LNCaP clone FGC (cell line): ENCODE results near the gene EXO1.

Source experiments
- DNase-seq: peaks from one replicate; pipeline ENCODE4 v3.0.0-alpha.2; 2011; ENCODE audit warnings: low read depth
- H3K4me3 ChIP-seq: 2 replicates; pipeline ENCODE4 v1.5.1; 2011; ENCODE audit warnings: mild to moderate bottlenecking, low read depth, low read length, control low read depth
- CTCF ChIP-seq: IDR thresholded peaks from 2 replicates; pipeline ENCODE4 v1.5.1; 2012; ENCODE audit warnings: mild to moderate bottlenecking; ENCODE audit not compliant: control insufficient read depth, insufficient read depth; ENCODE audit errors: extremely low read depth

EXO1 gene

DNA sequence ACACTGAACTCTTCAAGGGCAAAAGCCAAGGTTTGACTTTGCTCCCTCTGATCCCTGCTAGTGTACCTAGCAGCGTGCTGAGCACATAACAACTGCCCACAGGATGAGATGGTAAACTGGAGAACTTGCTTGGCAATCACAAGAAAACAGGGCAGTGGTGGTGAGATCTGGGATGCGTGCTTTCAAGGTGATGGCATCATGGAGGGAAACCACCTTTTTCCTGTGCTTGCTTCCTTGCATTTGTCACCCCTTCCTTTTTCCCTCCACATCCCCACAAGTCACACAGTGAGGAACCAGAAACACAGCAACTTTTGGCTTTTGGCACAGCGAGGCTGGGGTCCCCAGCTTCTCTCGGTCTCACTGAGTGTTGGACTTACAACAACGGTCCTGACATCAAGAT, 78.1 kb downstream of the EXO1 start:
- TF ChIP-seq CTCF: no peak
- DNase-seq: no peak
- H3K4me3 ChIP-seq: no peak overlapping the region

DNA sequence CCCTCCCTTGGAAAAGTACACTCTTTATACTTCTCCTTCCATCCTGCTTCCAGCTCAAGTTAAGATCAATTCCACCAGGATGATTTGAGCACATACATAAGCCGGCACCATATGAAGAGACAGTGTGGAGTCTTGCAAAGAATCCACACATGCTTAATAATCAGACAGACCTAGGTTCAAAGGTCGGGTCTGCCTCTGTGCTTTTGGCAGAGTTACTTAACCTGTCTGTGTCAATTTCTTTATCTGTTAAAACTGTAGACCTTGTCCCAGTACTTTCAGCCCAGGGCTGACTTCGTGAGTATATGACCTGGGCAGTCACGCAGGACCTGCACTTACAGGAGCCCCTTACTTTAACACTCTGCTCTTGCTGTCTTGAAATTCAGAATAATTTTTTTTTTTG, 79.3 kb downstream of the EXO1 start:
- DNase-seq: no peak
- H3K4me3 ChIP-seq: no peak overlapping the region
- TF ChIP-seq CTCF: no peak

DNA sequence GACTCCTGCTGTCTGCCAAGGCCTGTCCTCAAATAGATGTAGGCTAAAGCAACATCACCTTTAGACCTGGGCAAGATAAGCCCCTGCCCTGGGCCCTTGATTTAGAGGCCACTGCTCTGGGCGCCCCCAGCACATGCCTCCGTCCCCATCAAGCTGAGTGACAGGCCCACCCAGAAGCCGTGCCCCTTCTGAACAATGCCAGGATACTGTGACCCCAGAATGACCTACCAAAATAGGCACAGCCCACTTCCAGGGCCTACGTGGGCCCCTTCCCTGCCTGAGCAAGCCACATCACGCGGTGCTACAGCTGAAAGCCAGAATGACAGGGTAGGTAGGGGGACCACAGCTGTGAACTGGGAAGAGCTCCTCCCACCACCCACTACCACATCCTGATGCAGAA, 84.8 kb downstream of the EXO1 start:
- TF ChIP-seq CTCF: no peak
- DNase-seq: no peak
- H3K4me3 ChIP-seq: no peak overlapping the region

DNA sequence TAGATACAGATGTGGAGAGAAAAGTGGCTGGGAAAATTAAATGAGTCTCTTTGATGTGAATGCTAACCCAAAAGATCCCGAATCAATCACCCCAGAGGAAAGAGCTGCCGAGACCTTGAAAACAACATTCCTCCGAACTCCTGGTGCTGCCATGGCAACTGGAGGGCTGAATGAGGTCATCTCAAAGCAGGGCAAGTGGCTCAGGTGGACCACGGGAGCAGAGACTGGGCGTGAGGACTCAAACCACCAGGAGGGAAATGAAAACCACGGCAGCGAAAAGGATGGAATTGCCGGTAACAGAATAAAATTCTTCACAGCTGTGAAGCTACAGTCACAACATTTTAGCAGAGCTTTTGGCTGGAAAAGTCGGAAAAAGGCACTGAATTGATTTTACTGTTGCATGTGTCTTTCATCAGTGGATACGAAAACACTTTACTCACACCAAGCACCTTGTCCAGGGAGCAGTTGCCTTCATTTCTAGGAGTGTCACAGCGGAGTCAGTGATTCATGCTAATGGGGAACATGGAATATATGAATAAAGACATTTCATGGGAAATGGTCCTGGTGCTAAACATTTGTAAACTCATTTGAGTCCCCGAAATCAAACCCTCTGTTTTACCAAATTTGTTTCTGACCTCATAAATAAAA, 86.3 kb downstream of the EXO1 start:
- no peak for TF ChIP-seq CTCF
- no peak overlapping the region for H3K4me3 ChIP-seq
- no peak for DNase-seq

DNA sequence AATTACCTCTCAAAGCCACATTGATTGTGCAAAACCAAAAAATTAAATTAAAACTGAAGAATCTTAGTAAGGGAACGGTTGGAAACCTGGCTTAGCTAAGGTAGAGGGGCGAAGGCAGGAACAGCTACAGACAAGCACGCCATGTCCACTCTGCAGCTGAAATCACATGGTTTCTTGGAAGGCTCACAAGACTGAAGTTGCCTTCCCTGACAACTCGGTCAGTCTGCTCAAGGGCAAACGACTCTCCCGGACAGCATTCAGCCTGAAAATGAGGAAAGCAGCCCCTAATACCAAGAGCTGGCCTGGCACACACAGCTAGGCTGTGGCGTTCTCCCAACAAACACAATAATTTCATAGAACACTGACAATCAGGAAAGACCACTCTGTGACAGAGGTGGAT, 86.9 kb downstream of the EXO1 start:
- no peak overlapping the region for H3K4me3 ChIP-seq
- no peak for DNase-seq
- no peak for TF ChIP-seq CTCF
